ENCODE results near the gene RNF220.

- no peak for TF ChIP-seq CTCF (IDR thresholded peaks at IDR 0.05; ENCODE audit: insufficient read depth, low read depth, low read length)
- peak; percentile 48 for TF ChIP-seq EZH2 (IDR thresholded peaks at IDR 0.05; ENCODE audit: insufficient read depth, low read length)
Observed at GRCh38 chr1:44501047-44501890, 96.2 kb downstream of the RNF220 start.

Measured in astrocyte (in vitro differentiated cells and primary cell).